DND-41 (cell line): ENCODE results near the gene IL11RA.

Experiments
- ATAC-seq: fragments of 200-7000 bp; cut with Tn5 transposase; 3 replicates; pipeline ENCODE4 v1.9.1; 2021; ENCODE audit warnings: low read depth; ENCODE audit not compliant: insufficient read depth
- DNase-seq: peaks from one replicate; pipeline ENCODE4 v3.0.0-alpha.2; 2020
- H2AFZ ChIP-seq: 2 replicates; pipeline ENCODE4 v1.6.0; 2012; ENCODE audit warnings: low read depth, low read length
- H3K27ac ChIP-seq: 2 replicates; pipeline ENCODE4 v1.5.1; 2012; ENCODE audit warnings: low read length, inconsistent platforms
- H3K27me3 ChIP-seq: fragments of 200-600 bp; sonication (generic); 2 replicates; pipeline ENCODE4 v1.6.0; 2012; ENCODE audit warnings: low read length, mild to moderate bottlenecking, inconsistent platforms; ENCODE audit not compliant: insufficient read depth, poor library complexity
- H3K36me3 ChIP-seq: 2 replicates; pipeline ENCODE4 v1.5.1; 2012; ENCODE audit warnings: low read length, inconsistent platforms; ENCODE audit not compliant: insufficient read depth
- H3K4me1 ChIP-seq: 2 replicates; pipeline ENCODE4 v1.5.1; 2012; ENCODE audit warnings: mild to moderate bottlenecking, low read length; ENCODE audit not compliant: insufficient read depth
- H3K4me2 ChIP-seq: 2 replicates; pipeline ENCODE4 v1.6.0; 2012; ENCODE audit warnings: mild to moderate bottlenecking, moderate library complexity, low read length, inconsistent platforms; ENCODE audit not compliant: insufficient read depth
- H3K4me3 ChIP-seq, 2 experiments: fragments of 200-600 bp in 1 of 2; shearing (Covaris generic) in 1 of 2; 2 replicates each; pipeline ENCODE4 v1.5.1; 2012 to 2016; ENCODE audit warnings: inconsistent platforms in 2 of 2, low read length in 2 of 2, mild to moderate bottlenecking in 2 of 2, low read depth in 1 of 2, moderate library complexity in 1 of 2
- H3K79me2 ChIP-seq: 2 replicates; pipeline ENCODE4 v1.6.0; 2012; ENCODE audit warnings: low read length, inconsistent platforms; ENCODE audit not compliant: insufficient read depth
- H3K9ac ChIP-seq: 2 replicates; pipeline ENCODE4 v1.6.0; 2012; ENCODE audit warnings: low read depth, mild to moderate bottlenecking, inconsistent platforms, low read length, moderate library complexity
- H3K9me3 ChIP-seq: 2 replicates; pipeline ENCODE4 v1.5.1; 2012; ENCODE audit warnings: low read length, moderate library complexity, mild to moderate bottlenecking, inconsistent platforms; ENCODE audit not compliant: insufficient read depth, severe bottlenecking
- H4K20me1 ChIP-seq: 2 replicates; pipeline ENCODE4 v1.6.0; 2012; ENCODE audit warnings: low read length; ENCODE audit not compliant: insufficient read depth
- CTCF ChIP-seq: IDR thresholded peaks from 2 replicates; pipeline ENCODE4 v1.5.1; 2012; ENCODE audit warnings: borderline replicate concordance, low read length, moderate library complexity, mild to moderate bottlenecking; ENCODE audit not compliant: poor library complexity, severe bottlenecking; ENCODE audit errors: extremely low read depth
- EZH2 ChIP-seq: IDR thresholded peaks from 3 replicates; pipeline ENCODE4 v1.6.1; 2012; ENCODE audit warnings: borderline replicate concordance, low read depth, mild to moderate bottlenecking, moderate library complexity, low read length, inconsistent platforms; ENCODE audit not compliant: severe bottlenecking

Gene IL11RA

GRCh38 chr9:34665067-34665380 is 13.0 kb downstream of the IL11RA start:
- H3K4me3 ChIP-seq, result no peak overlapping the region
- no peak overlapping the region for H2AFZ ChIP-seq
- no peak for DNase-seq
- no peak for ATAC-seq
- H3K4me2 ChIP-seq, result no peak overlapping the region
- H3K36me3 ChIP-seq, result no peaks in the 10 kb centered on the region
- TF ChIP-seq EZH2, result no peak
- TF ChIP-seq CTCF, result no peak
- peaks cover 21% of the 10 kb centered on the region for H3K4me1 ChIP-seq
- H3K9me3 ChIP-seq, result no peaks in the 10 kb centered on the region
- no peaks in the 10 kb centered on the region for H4K20me1 ChIP-seq
- H3K79me2 ChIP-seq, result no peaks in the 10 kb centered on the region
- peaks cover 3% of the 10 kb centered on the region for H3K27me3 ChIP-seq
- no peak overlapping the region for H3K27ac ChIP-seq
- no peak overlapping the region for H3K9ac ChIP-seq

GRCh38 chr9:34665381-34666250 is 13.6 kb downstream of the IL11RA start:
- peaks cover 6% of the 10 kb centered on the region for H3K27me3 ChIP-seq
- DNase-seq (no peak), ATAC-seq (no peak)
- TF ChIP-seq CTCF (no peak), EZH2 (no peak)
- no peaks in the 10 kb centered on the region for H4K20me1 ChIP-seq
- H3K9me3 ChIP-seq, result no peaks in the 10 kb centered on the region
- H3K27ac ChIP-seq, result no peak overlapping the region
- H3K79me2 ChIP-seq, result no peaks in the 10 kb centered on the region
- no peaks in the 10 kb centered on the region for H3K36me3 ChIP-seq
- H3K4me3 ChIP-seq, result no peak overlapping the region
- no peak overlapping the region for H2AFZ ChIP-seq
- peaks cover 21% of the 10 kb centered on the region for H3K4me1 ChIP-seq
- H3K9ac ChIP-seq, result no peak overlapping the region
- H3K4me2 ChIP-seq, result no peak overlapping the region

DNA sequence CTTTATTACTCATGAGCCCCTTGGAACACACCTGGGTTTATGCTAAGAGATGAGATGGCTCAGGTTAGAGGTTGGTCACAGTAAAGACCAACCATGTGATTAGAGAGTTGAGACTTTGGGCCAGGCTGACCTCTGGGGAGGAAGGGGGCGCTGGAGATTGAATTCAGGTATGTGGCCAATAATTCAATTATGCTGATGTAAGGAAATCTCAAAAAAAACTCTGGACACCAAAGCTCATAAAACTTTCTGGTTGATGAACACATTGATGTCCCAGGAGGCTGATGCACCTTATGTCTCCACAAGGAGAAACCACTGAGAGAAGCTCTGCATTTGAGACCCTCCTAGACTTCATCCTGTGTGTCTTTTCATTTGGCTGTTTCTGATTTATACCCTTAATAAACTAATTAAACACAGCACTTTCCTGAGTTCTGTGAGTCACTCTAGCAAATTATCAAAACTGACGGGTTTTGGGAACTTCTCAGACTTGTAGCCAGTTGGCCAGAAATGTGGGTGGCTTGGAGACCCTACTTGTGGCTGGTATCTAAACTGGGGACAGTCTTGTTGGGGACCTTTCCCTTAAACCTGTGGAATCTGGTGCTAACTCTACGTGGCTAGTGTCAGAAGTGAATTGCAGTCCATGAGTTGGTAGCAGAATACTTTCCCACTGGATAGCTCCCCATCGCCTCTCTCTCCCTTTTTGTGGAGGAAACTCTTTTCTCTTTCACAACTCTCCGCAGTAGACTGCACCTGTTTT is 18.0 kb downstream of the IL11RA start:
- no peak overlapping the region for H3K9ac ChIP-seq
- ATAC-seq (no peak), DNase-seq (no peak)
- H3K27me3 ChIP-seq, result peaks cover 6% of the 10 kb centered on the region
- no peaks in the 10 kb centered on the region for H3K79me2 ChIP-seq
- H3K4me1 ChIP-seq, result no peaks in the 10 kb centered on the region
- H3K36me3 ChIP-seq, result no peaks in the 10 kb centered on the region
- no peak overlapping the region for H3K4me3 ChIP-seq
- no peak overlapping the region for H2AFZ ChIP-seq
- no peaks in the 10 kb centered on the region for H4K20me1 ChIP-seq
- no peak overlapping the region for H3K27ac ChIP-seq
- no peaks in the 10 kb centered on the region for H3K9me3 ChIP-seq
- TF ChIP-seq CTCF (no peak), EZH2 (no peak)
- H3K4me2 ChIP-seq, result no peak overlapping the region
